BE2C (cell line): ENCODE results near the gene RECQL.

ENCODE experiments used
- DNase-seq: peaks from one replicate; pipeline ENCODE4 v3.0.0-alpha.2; 2020
- H3K27me3 ChIP-seq: fragments of 250-450 bp; sonication (Bioruptor Pico); 2 replicates; pipeline ENCODE4 v1.5.1; 2020; ENCODE audit warnings: mild to moderate bottlenecking
- H3K36me3 ChIP-seq: fragments of 250-450 bp; sonication (Bioruptor Pico); 2 replicates; pipeline ENCODE4 v1.5.1; 2020; ENCODE audit warnings: mild to moderate bottlenecking
- H3K4me1 ChIP-seq: fragments of 250-450 bp; sonication (Bioruptor Pico); 2 replicates; pipeline ENCODE4 v1.5.1; 2020
- H3K4me3 ChIP-seq: 2 replicates; pipeline ENCODE4 v1.5.1; 2011; ENCODE audit warnings: low read depth, low read length
- H3K9me3 ChIP-seq: fragments of 250-450 bp; sonication (Bioruptor Pico); 2 replicates; pipeline ENCODE4 v1.5.1; 2020
- CTCF ChIP-seq: IDR thresholded peaks from 2 replicates; pipeline ENCODE4 v1.5.1; 2012; ENCODE audit warnings: mild to moderate bottlenecking, low read depth, low read length

The RECQL gene

GRCh38 chr12:21541773-21542172 lies 40.3 kb upstream of the RECQL start:
- no peaks in the 10 kb centered on the region for H3K36me3 ChIP-seq
- H3K27me3 ChIP-seq, result peaks cover 3% of the 10 kb centered on the region; the same call in 1 of the 2 replicates
- no peaks in the 10 kb centered on the region for H3K9me3 ChIP-seq
- TF ChIP-seq CTCF, result no peak
- DNase-seq, result peak; percentile 10
- no peak overlapping the region for H3K4me3 ChIP-seq
- H3K4me1 ChIP-seq, result no peaks in the 10 kb centered on the region

- no peak for DNase-seq
- no peak for TF ChIP-seq CTCF
- Histone ChIP-seq H3K4me3 (no peak overlapping the region), H3K36me3 (no peaks in the 10 kb centered on the region), H3K27me3 (peaks cover 15% of the 10 kb centered on the region), H3K9me3 (no peaks in the 10 kb centered on the region), H3K4me1 (no peaks in the 10 kb centered on the region)
Observed at GRCh38 chr12:21539797-21540196, 38.4 kb upstream of the RECQL start.

- H3K27me3 ChIP-seq, result peaks cover 18% of the 10 kb centered on the region
- no peak for TF ChIP-seq CTCF
- no peak overlapping the region for H3K4me3 ChIP-seq
- no peaks in the 10 kb centered on the region for H3K36me3 ChIP-seq
- no peaks in the 10 kb centered on the region for H3K4me1 ChIP-seq
- H3K9me3 ChIP-seq, result no peaks in the 10 kb centered on the region
- no peak for DNase-seq
Observed at GRCh38 chr12:21538061-21538653, 36.7 kb upstream of the RECQL start.

GRCh38 chr12:21529456-21529855 lies 28.0 kb upstream of the RECQL start:
- Histone ChIP-seq H3K4me1 (no peaks in the 10 kb centered on the region), H3K9me3 (no peaks in the 10 kb centered on the region), H3K4me3 (no peak overlapping the region), H3K27me3 (peaks cover 72% of the 10 kb centered on the region), H3K36me3 (no peaks in the 10 kb centered on the region)
- no peak for TF ChIP-seq CTCF
- DNase-seq, result no peak

GRCh38 chr12:21528953-21529352 lies 27.5 kb upstream of the RECQL start:
- Histone ChIP-seq H3K9me3 (no peaks in the 10 kb centered on the region), H3K36me3 (no peaks in the 10 kb centered on the region), H3K4me3 (no peak overlapping the region), H3K27me3 (peaks cover 72% of the 10 kb centered on the region), H3K4me1 (no peaks in the 10 kb centered on the region)
- no peak for TF ChIP-seq CTCF
- no peak for DNase-seq

- H3K4me1 ChIP-seq, result no peaks in the 10 kb centered on the region
- DNase-seq, result peak; percentile 75
- TF ChIP-seq CTCF, result no peak
- no peaks in the 10 kb centered on the region for H3K9me3 ChIP-seq
- H3K4me3 ChIP-seq, result peak overlapping the region; percentile 59
- peaks cover 65% of the 10 kb centered on the region for H3K27me3 ChIP-seq
- H3K36me3 ChIP-seq, result no peaks in the 10 kb centered on the region
Observed at GRCh38 chr12:21527451-21528180, 26.2 kb upstream of the RECQL start.
